NCI-H510A treated with DMSO at 0.1 percent for 48 hours (cell line): ENCODE data around the gene RBM14.
"Not testable (repeated sequence)": the region's sequence is repeated elsewhere in the genome, so short reads cannot be mapped to it uniquely, and the experiment has no call there.

ENCODE experiments used
- DNase-seq: peaks from one replicate; lab custom pipeline; 2025; lab: John Stamatoyannopoulos, UW

Gene RBM14

DNA sequence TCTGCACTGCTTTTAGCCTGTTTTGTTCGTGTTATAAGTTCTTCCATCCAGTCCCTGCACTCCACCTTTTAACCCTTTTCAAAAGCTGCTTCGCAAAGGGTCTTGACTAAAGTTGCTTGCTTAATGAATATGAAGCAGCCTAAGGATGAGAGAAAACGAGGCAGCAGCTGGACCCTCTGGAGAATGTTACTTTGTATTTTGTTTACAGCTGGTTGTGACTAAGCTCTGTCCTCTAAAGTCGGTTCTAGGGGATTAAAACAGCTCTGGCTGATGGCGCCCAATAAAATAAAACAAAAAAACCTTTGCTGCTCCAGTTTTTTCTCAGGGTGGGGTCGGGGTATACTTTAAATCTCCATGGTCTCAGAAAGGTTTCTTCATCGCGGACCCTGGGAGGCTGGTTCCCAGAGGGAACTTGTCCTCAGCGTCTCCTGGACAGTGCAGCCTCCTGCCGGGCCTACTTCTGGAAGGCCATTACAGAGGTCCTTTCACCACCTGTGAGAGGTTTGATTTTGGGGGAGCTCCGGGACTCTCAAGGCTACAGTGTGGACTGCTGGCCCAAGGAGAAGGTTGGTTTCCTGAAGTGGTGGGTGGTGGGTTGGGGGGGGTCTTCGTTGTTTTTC lies 21.2 kb downstream of the RBM14 start:
- no peak for DNase-seq

DNA sequence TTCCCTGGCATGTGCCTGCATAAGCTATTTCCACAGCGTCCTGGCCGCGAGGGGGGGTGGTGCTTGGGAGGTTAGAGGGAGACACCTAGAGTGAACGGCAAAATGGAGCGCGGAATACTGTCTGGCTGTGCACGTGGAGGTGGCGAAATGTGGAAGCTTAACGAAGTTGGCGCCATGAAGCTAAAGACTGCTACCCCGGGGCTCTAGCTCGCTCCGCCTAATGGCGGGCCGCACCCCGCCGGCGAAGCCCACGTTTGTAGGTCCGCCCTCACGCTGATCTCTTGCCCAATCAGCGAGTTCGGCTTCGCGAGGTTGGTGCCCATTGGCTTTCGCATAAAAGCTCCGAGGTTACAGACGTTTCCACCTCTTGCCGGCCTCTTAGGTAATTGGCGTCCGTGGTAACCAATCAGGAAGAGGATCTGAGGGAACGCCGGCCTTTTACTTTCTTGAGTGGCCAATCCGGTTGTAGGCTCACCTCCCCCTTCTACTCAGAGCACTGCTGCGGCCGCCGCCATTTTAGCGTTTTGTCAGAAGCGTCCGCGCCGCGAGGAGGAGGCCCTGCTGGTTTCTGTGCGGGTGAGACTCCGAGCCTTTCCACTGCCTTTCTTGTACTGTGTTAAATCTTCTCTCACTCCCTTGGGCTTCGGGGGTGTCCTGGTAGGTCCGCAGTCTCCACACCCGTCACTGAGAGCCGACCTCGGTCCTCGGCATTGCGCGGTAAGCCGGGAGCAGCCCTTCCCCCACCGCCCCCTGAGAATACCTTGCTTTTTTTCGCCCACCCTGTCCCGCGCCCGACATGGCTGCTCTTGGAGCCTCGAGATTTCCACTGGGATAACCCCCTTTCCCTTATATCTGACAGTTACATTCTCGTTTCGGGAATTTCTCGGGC lies 22.0 kb downstream of the RBM14 start, which contains the start of gene RBM4:
TSS of gene RBM4 (plus strand) at position 527 of the 889 bp plus-strand sequence. CDS start 1,009 bp downstream, outside the sequence.
- DNase-seq, result peak; percentile 99

DNA sequence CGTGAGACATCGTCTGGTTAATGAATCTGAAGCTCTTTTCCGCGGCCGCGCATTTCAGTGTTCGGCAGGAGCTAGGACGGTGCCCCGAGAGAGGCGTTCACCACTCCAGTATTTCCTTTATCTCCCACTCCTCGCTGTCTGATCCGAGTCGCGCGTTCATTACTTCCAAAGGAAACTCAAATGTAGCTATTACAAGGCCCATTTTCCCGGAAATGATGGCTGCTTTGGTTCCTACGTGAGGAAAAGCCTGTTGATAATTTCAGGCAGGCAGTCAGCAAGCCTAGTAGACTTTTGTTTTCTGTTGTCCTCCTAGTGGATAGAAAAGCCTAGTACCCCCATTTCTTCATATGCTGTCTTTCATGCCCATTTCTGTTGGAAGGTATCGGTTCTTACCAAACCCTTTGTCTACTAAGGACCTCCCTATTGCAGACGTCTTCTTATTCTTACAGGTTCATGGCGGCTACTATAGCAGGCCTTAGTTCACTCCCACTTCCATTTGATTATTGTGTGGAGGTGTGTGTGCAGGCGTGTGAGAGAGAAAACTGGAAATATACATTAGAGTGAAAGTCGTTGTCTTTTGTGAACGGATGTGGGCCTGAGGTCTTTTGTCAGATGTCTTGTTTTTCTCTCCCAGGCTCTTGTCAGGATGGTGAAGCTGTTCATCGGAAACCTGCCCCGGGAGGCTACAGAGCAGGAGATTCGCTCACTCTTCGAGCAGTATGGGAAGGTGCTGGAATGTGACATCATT lies 22.8 kb downstream of the RBM14 start:
- DNase-seq, result peak; percentile 36

DNA sequence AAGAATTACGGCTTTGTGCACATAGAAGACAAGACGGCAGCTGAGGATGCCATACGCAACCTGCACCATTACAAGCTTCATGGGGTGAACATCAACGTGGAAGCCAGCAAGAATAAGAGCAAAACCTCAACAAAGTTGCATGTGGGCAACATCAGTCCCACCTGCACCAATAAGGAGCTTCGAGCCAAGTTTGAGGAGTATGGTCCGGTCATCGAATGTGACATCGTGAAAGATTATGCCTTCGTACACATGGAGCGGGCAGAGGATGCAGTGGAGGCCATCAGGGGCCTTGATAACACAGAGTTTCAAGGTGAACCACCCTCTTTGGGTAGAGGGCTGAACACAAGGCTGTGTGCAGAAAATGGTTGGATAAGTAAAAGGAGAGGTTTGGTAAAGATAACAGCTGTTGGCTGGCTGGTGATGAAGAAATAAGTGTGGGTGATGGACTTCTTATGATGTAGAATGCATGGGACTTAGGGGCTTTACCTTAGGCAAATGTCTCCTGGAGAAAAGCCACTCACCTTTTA lies 23.4 kb downstream of the RBM14 start:
- not testable (repeated sequence) for DNase-seq

DNA sequence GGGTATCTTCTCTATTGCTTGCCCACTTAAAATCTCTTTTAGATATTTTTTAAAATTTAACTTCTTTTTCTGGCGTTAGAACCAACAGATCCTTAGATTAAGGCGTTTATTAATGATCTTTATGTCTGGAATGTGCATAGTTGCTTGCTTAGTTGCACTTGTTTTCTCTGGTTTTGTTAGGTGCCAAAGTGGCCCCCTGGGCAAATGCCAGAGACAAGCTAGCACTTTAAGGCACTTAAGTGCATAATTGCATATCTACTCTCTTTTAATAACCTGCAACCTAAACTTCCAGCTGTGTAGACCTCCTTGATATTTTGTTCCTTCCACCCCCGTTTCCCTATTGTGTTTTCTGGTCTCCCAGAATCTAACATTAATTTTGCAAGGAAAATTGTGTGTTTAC lies 25.4 kb downstream of the RBM14 start:
- no peak for DNase-seq

DNA sequence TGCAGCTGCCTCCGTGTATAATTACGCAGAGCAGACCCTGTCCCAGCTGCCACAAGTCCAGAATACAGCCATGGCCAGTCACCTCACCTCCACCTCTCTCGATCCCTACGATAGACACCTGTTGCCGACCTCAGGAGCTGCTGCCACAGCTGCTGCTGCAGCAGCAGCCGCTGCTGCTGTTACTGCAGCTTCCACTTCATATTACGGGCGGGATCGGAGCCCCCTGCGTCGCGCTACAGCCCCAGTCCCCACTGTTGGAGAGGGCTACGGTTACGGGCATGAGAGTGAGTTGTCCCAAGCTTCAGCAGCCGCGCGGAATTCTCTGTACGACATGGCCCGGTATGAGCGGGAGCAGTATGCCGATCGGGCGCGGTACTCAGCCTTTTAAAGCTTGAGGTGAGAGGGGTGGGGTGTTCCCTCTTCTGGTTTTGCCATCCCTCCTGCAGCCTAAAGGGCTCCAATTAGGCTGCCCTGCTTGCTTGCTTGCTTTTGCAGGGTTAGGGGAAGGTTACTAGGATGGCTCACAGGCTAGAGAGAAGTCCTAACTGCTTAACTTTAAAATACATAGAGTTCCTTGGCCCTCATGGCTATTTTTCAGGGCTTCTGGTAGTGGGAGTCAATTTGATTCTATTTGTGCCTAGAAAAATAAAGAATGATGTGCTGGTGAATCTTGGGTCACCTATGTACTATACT lies 27.5 kb downstream of the RBM14 start:
- no peak for DNase-seq

DNA sequence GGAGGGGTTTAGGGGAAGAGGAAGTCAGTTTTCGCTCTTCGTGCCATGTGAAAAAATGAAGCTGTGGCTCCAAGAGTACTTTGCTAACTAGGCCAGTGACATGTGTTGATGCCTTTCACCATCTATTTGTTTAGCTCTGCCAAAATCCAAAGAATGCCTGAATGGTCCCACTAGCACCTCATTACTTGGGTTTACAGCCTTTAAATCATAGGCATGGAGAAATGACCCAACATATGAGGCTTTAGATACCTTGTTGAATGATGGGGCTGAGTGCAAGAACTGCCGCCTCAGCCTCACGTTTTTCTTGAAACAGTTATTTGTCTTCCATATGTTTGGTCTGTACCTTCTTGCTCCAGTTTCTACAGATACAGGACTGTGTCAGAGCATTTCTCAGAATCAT lies 30.4 kb downstream of the RBM14 start:
- no peak for DNase-seq

DNA sequence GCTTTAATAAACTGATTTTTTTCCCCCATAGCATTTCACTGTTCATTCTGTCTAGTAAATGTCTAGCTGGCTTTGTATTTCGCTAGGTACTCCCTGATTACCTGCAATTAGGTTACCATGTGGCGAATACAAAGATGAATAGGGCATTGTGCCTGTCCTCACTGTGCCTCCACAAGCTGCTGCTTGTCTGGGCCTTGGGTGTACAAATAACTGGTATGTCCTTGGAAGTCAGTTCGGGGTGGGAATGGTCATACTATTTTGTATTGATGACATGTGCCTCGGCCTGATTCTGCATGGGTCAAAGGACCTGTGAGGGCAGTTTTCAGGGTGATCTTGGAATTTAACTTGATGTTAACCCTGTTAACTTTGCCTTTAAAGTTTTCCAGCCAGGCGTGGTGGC lies 33.5 kb downstream of the RBM14 start:
- no peak for DNase-seq

DNA sequence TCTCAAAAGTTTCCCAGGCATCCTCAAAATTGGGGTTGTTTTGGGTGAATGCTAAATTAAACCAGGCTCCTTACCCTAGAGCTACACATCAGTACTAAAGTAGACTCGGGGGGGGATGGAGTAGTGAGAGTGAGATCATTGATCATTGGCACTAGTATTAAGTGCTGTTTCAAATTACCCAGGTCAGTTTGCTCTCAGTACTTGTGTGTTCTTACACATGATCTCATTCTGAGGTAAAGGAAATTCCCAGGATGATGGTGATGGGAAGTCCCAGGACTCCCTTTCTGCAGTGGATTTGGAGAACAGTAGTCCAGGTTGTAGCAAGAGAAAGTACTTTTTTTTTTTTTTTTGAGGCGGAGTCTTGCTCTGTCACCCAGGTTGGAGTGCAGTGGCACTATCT lies 34.6 kb downstream of the RBM14 start:
- no peak for DNase-seq

DNA sequence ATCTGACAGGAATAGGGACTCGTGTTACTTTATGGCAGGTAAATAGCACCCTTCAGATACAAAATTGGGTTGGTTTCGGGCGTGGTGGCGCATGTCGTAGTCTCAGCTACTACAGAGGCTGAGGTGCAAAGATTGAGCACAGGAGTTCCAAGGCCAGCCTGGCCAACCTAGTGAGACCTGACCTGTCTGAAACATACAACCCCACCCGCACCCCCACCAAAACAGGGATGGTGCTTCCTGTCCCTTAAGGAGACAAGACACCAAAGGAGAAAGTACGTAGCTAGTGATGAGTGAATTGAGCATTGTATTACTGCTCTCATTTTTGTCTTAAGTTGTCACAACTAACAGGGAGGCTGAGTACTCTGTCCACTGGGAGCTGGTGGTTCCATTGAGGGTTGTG lies 36.2 kb downstream of the RBM14 start:
- DNase-seq, result no peak

DNA sequence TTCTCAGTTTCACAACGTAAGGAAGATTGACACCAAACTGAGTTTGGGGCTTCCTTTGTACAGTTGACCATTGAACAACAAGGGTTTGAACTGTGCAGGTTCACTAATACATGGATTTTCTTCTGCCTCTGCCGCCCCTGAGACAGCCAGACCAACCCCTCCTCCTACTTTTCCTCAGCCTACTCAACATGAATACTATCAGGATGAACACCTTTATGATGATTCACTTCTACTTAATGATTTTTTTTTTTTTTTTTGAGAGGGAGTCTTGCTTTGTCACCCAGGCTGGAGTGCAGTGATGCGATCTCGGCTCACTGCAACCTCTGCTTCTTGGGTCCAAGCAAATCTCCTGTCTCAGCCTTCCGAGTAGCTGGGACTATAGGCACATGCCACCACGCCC lies 36.7 kb downstream of the RBM14 start:
- DNase-seq, result no peak

DNA sequence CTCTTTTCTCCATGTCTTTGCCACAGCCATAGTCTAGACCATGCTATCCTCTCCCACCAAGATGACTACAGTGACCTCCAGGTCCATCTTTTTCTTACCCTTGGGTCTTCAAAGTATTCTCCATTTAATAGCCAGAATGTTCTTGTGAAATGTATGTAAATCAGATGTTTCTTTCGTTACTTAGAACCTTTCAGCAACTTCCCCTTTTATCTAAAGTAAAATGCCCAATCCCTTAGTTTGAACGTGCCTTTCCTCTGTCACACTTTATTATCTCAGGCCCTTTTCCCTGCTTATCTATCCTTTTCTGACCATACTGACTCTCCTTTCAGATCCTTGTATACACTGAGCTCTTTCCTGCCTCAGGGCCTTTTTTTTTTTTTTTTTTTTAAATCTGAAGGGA lies 43.3 kb downstream of the RBM14 start:
- no peak for DNase-seq

DNA sequence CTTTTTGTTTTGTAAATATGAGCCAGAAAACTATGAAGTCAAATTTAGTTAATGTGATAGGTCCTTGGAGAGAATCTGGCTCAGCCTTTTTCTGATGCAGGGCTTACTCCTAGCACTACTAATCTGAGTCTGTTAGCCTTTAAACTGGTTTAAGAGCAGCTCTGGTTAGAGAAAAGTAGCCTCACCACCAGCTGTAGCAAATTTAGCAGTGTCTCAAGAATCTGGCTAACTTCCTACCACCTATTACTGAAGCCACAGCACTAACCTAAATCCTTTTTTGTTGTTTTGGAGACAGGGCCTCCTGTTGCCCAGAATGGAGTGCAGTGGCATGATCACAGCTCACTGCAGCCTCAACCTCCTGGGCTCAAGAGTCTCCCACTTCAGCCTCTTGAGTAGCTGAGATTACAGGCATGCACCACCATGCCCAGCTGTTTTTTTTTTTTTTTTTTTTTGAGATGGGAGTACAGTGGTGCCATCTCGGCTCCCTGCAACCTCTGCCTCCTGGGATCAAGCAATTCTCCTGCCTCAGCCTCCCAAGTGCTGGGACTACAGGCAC lies 47.4 kb downstream of the RBM14 start:
- DNase-seq, result no peak

DNA sequence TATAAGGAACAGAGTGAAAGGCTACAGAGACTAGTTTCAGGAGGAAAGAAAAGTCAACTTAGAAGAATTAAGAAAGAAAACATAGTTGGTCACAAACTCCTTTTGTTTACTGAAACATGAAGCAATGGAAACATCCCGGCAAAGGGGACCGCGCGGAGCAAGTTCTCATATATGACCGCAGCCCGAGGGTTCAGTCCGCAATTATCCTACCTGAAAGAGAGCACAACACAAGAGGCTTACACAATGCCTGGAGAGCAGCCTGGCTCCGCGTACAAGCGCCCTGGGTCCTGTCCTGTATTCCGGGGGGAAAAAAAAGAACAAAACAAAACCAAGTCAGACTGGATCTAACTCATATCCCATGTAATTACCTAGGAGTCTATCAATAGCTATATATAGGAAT lies 48.9 kb downstream of the RBM14 start:
- no peak for DNase-seq

DNA sequence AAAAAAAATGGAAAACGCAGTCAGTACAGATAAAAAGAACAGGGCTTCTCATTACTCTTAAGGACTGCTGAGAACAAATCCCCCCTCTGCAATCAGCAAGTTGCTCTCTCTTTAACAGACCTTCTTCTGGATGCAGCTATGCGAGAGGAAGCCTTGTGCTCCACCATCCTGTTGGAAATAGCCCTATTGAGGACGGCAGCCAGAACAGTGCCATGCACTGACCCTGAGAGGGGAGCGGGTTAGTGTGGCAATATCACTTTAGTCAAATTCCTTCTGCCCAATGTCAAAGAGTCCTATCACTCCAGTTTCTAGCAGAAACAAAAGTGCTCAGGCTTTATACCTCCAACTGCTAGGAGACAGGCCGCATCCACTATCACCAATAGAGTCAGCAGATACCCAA lies 54.4 kb downstream of the RBM14 start:
- no peak for DNase-seq

DNA sequence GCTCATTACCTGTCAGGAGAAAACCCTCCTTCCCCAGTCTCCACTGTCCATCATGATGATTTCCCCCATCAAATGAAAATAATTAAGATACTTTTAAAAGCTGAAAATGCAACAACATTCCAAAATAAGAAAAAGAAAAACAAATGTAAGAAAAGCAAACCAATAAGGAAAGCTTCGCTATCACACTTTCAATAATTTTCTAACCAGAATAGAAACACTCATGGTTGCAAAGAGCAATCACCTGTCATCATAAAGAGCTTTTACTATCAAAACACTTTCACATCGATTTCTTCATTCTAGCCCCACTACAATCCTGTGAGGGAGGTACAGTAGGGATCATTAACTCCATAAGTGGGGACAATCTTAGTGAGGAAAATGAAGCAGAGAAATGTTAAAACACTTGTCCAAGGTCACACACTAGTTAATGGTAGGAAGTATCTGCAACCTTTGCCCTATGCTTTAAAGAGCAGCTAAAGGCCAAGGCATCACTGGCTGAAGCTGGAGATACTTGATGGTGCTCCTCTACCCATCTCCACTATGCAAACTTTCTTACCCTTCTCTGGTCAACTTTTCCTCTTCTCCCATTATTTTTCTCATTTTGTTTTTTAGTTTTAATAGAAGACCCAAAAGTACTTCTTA lies 58.7 kb downstream of the RBM14 start:
- peak; percentile 67 for DNase-seq

DNA sequence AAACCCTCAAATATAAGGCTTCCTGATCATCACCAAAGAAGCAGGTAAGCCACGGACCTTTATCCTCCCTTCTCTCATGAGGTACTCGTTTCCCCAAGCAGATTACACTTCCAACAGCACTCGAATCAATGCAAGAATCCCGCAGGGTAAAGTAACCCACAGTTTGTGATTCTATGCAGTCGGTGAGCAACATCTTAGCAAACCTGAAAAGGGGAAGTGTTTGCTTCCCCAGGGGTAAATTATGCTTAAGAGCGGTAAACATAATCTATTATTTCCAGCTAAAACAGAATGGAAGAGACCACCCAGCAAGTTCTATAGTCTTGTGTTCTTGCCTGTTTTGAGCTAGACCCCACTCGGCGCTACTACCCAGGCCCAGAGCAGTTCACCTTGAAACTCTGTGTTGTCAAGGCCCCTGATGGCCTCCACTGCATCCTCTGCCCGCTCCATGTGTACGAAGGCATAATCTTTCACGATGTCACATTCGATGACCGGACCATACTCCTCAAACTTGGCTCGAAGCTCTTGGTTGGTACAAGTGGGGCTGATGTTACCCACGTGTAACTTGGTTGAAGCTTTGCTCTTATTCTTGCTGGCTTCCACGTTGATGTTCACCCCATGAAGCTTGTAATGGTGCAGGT lies 60.0 kb downstream of the RBM14 start:
- DNase-seq, result no peak
